HepG2 (cell line): ENCODE data around the gene EPS8. TPM values are rescaled to one million over a fixed set of nuclear protein-coding genes. Genes with fewer than 3 reads are reported as not detected.

Source experiments
- ATAC-seq: fragments of 200-7000 bp; cut with Tn5 transposase; 3 replicates; pipeline ENCODE4 v1.9.1; 2020; ENCODE audit warnings: mild to moderate bottlenecking, moderate library complexity
- BruUV-seq: library from RNA; stranded (reverse); fragments of 400-500 nt; replicated peaks from 2 replicates; lab custom pipeline; 2021; lab: Mats Ljungman, UMichigan
- CTCF ChIA-PET: fragments of 300-600 bp; formaldehyde crosslinking; extraction: SDS; loops from one replicate; lab custom pipeline; 2021; ENCODE audit warnings: low total read pairs, inconsistent platforms, low intra/inter-chr PET ratio; lab: Yijun Ruan, JAX
- POLR2A ChIA-PET: fragments of 350-600 bp; sonication (Branson Sonifier 250); formaldehyde crosslinking; loops from one replicate; lab custom pipeline; 2020; ENCODE audit warnings: antibody characterized with exemption, inconsistent platforms; lab: Yijun Ruan, JAX
- DNase-seq: peaks from one replicate; pipeline ENCODE4 v3.0.0-alpha.2; 2015; ENCODE audit warnings: low spot score
- FAIRE-seq: peaks from 3 replicates; lab custom pipeline; 2011; peaks lifted over from hg19 to GRCh38; lab: Jason Lieb, UNC
- H2AFZ ChIP-seq: one replicate; pipeline ENCODE4 v1.6.1; 2011; ENCODE audit warnings: low read length, inconsistent platforms
- H3K27ac ChIP-seq: fragments of 300-600 bp; 3 replicates; pipeline ENCODE4 v1.8.0; 2011; ENCODE audit warnings: mixed run types, mild to moderate bottlenecking, mixed read lengths, low read length, inconsistent platforms; ENCODE audit not compliant: insufficient read depth; ENCODE audit errors: extremely low read length
- H3K27me3 ChIP-seq, 2 experiments: fragments of 200-600 bp in 1 of 2; 2 replicates in 1 of 2; 3 replicates in 1 of 2; pipeline versions ENCODE4 v1.6.0 to v1.8.0; 2011; ENCODE audit warnings: low read length in 2 of 2, mild to moderate bottlenecking in 2 of 2, moderate library complexity in 2 of 2, inconsistent platforms in 1 of 2; ENCODE audit not compliant: insufficient read depth in 2 of 2, control insufficient read depth in 1 of 2
- H3K36me3 ChIP-seq, 2 experiments: fragments of 200-600 bp in 1 of 2; replicated peaks in 1 of 2; 2 replicates in 1 of 2; 3 replicates in 1 of 2; pipeline versions ENCODE4 v1.5.1 to v1.8.0; 2011; ENCODE audit warnings: low read length in 2 of 2, inconsistent platforms in 1 of 2; ENCODE audit not compliant: insufficient read depth in 2 of 2, control insufficient read depth in 1 of 2
- H3K4me1 ChIP-seq: 2 replicates; pipeline ENCODE4 v1.5.1; 2012; ENCODE audit warnings: low read length, inconsistent platforms; ENCODE audit not compliant: insufficient read depth
- H3K4me2 ChIP-seq: 2 replicates; pipeline ENCODE4 v1.6.0; 2011; ENCODE audit warnings: low read depth, low read length, inconsistent platforms
- H3K4me3 ChIP-seq, 3 experiments: fragments of 200-600 bp in 1 of 3; sonication (generic), shearing (Covaris generic) in 1 of 3; replicated peaks in 1 of 3; 2 replicates each; pipeline ENCODE4 v1.5.1; 2011 to 2016; ENCODE audit warnings: low read length in 3 of 3, inconsistent platforms in 2 of 3, low read depth in 2 of 3, mild to moderate bottlenecking in 2 of 3, control low read depth in 1 of 3, mixed read lengths in 1 of 3; ENCODE audit not compliant: insufficient read depth in 1 of 3
- H3K79me2 ChIP-seq: one replicate; pipeline ENCODE4 v1.6.1; 2011; ENCODE audit warnings: low read length, inconsistent platforms; ENCODE audit not compliant: insufficient read depth
- H3K9ac ChIP-seq: 2 replicates; pipeline ENCODE4 v1.6.0; 2011; ENCODE audit warnings: mild to moderate bottlenecking, low read depth, low read length, inconsistent platforms; ENCODE audit not compliant: insufficient read depth
- H3K9me3 ChIP-seq: 2 replicates; pipeline ENCODE4 v1.5.1; 2012; ENCODE audit warnings: mild to moderate bottlenecking, low read length
- H4K20me1 ChIP-seq: 2 replicates; pipeline ENCODE4 v1.6.0; 2011; ENCODE audit warnings: inconsistent platforms, mild to moderate bottlenecking, low read length, moderate library complexity; ENCODE audit not compliant: insufficient read depth
- ELF1 ChIP-seq: sonication (generic); formaldehyde crosslinking; IDR thresholded peaks from 2 replicates; pipeline ENCODE4 v1.4.0; 2020; ENCODE audit warnings: missing genetic modification reagents
- MYNN ChIP-seq: sonication (generic); formaldehyde crosslinking; IDR thresholded peaks from 2 replicates; pipeline ENCODE4 v1.4.0; 2020; ENCODE audit warnings: mild to moderate bottlenecking, low read depth, missing genetic modification reagents
- NBN ChIP-seq: fragments of 450-650 bp; conservative IDR thresholded peaks from 2 replicates; pipeline ENCODE4 v1.6.1; 2017
- NFE2 ChIP-seq: sonication (generic); formaldehyde crosslinking; IDR thresholded peaks from 2 replicates; pipeline ENCODE4 v1.4.0; 2020; ENCODE audit warnings: missing genetic modification reagents
- ONECUT2 ChIP-seq: sonication (generic); formaldehyde crosslinking; IDR thresholded peaks from 2 replicates; pipeline ENCODE4 v1.4.0; 2020; ENCODE audit warnings: missing genetic modification reagents
- RARG ChIP-seq: sonication (generic); formaldehyde crosslinking; IDR thresholded peaks from 2 replicates; pipeline ENCODE4 v1.4.0; 2020; ENCODE audit warnings: low read depth, mild to moderate bottlenecking, missing genetic modification reagents
- TOE1 ChIP-seq: sonication (generic); formaldehyde crosslinking; IDR thresholded peaks from 2 replicates; pipeline ENCODE4 v1.4.0; 2020; ENCODE audit warnings: mild to moderate bottlenecking, missing genetic modification reagents
- U2AF1 ChIP-seq: fragments of 200-400 bp; formaldehyde crosslinking; optimal IDR thresholded peaks from 2 replicates; pipeline ENCODE3; 2017; ENCODE audit warnings: mild to moderate bottlenecking, low read depth, low read length
- ZNF205 ChIP-seq: IDR thresholded peaks from 2 replicates; pipeline ENCODE4 v1.6.1; 2018; ENCODE audit warnings: missing biosample characterization, missing genetic modification reagents
- ZNF251 ChIP-seq: sonication (generic); formaldehyde crosslinking; IDR thresholded peaks from 2 replicates; pipeline ENCODE4 v1.9.0; 2021; ENCODE audit warnings: mild to moderate bottlenecking, missing genetic modification reagents
- ZNF615 ChIP-seq: sonication (generic); formaldehyde crosslinking; IDR thresholded peaks from 2 replicates; pipeline ENCODE4 v1.5.0; 2020; ENCODE audit warnings: mild to moderate bottlenecking, missing genetic modification reagents, borderline replicate concordance
- ZNF678 ChIP-seq: sonication (generic); formaldehyde crosslinking; IDR thresholded peaks from 2 replicates; pipeline ENCODE4 v1.4.0; 2020; ENCODE audit warnings: mild to moderate bottlenecking, missing genetic modification reagents
- ZNF724P ChIP-seq: sonication (generic); formaldehyde crosslinking; IDR thresholded peaks from 2 replicates; pipeline ENCODE4 v1.8.0; 2022; ENCODE audit warnings: missing genetic modification reagents, borderline replicate concordance
- WGBS: methylation state at CpG from one replicate; pipeline ENCODE4 v1.1.6; 2017; ENCODE audit warnings: low lambda C conversion rate; 5-methylcytosine and 5-hydroxymethylcytosine counted together
- in situ Hi-C: cut with HindIII; loops from 2 replicates; pipeline ENCODE4 v1.10.0; 2017; ENCODE audit warnings: low pct_unique_long_range_greater_than_20kb; ENCODE audit not compliant: extremely low pct_ligation_motif_present
- intact Hi-C: fragments of 100-400 bp; cut with micrococcal nuclease; formaldehyde crosslinking; loops from one replicate; pipeline ENCODE4 v1.10.0; 2022; ENCODE audit not compliant: unreplicated experiment
- polyA plus RNA-seq, 8 experiments: library from polyadenylated mRNA; depleted of rRNA in 3 of 8; stranded (reverse) in 7 of 8; unstranded in 1 of 8; fragments of >200 nt; fragmentation: Illumina TruSeq in 4 of 8; extraction: Trizol in 4 of 8; gene quantifications; 2 replicates each; pipeline versions ENCODE4 v1.2.1 to v1.2.3, GENCODE V29; 2011 to 2016; ENCODE audit warnings: low read depth in 4 of 8, missing spikeins in 1 of 8, mixed read lengths in 1 of 8; ENCODE audit not compliant: insufficient read depth in 1 of 8
- total RNA-seq, 5 experiments: library from RNA; depleted of rRNA; stranded (reverse); fragments of >200 nt; fragmentation: Illumina TruSeq; extraction: Trizol; gene quantifications; 2 replicates each; pipeline ENCODE4 v1.2.3, GENCODE V29; 2016; ENCODE audit warnings: low read depth in 1 of 5
- TF ChIP-seq, protein P1 (sequence below): sonication (generic); formaldehyde crosslinking; IDR thresholded peaks from 2 replicates; pipeline ENCODE4 v1.4.0; 2020; ENCODE audit warnings: missing genetic modification reagents
- TF ChIP-seq, protein P2 (sequence below): sonication (generic); formaldehyde crosslinking; IDR thresholded peaks from 2 replicates; pipeline ENCODE4 v1.5.0; 2020; ENCODE audit warnings: mild to moderate bottlenecking, missing genetic modification reagents, borderline replicate concordance
- TF ChIP-seq, protein P3 (sequence below): sonication (generic); formaldehyde crosslinking; IDR thresholded peaks from 2 replicates; pipeline ENCODE4 v1.5.0; 2020; ENCODE audit warnings: missing genetic modification reagents

The EPS8 gene
- total and polyA plus RNA-seq, 2 of the 13 experiments (the other 11 are each of a cell fraction or from before 2014, with no cell fraction given), result 37.1 to 43.4 TPM

DNA sequence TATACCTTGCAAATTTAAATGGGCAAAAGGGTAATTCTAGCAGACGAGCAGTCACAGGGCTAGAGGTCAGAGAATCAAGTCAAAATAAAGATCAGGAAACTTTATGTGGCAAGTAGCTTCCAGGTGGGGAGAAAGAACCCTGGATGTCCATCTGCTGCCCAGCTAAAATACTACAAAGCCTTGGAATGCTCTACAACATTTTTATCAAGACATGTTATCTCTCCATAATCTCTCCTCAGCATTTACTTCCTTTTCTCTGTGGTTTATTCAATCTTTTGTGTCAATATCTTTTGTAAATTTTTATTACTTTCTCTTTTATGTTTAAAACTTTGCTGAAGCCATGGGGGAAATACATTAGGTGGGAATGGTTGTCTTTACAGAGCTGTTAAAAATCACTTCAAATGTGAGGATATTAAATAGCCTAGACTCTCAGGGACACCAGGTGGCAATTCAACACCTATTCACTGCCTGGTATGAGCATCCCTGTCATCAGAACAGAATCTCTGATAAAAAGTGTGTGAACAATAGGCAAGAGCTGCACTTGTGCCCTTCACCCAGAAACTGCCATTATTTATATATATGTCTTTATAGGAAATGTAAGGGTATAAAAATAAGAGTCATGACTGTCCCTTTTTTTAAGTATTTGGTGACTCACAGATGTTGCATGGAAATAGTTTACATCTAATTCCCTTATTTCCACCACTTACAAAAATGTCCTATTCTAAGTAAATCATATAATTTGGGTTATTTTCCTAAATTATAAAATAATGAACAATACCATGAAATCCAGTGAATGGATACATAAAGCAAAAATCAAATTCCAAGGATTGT, 152.9 kb downstream of the EPS8 start:
- H3K79me2 ChIP-seq, result no peaks in the 10 kb centered on the region
- peaks cover 8 to 21% of the 10 kb centered on the region in 2 experiments for H3K36me3 ChIP-seq
- CTCF ChIA-PET, result no interaction called here
- BruUV-seq, result no TSS peak
- POLR2A ChIA-PET, result no interaction called here
- intact Hi-C loops (no loop called here), in situ Hi-C loops (no loop called here)
- H3K4me3 ChIP-seq, result no peak overlapping the region
- H3K9ac ChIP-seq, result no peak overlapping the region
- FAIRE-seq, result no peak
- no peak overlapping the region for H2AFZ ChIP-seq
- no peaks in the 10 kb centered on the region for H3K9me3 ChIP-seq
- DNase-seq, result no peak
- H3K4me1 ChIP-seq, result peaks cover 16% of the 10 kb centered on the region
- H4K20me1 ChIP-seq, result no peaks in the 10 kb centered on the region
- no peaks in the 10 kb centered on the region for H3K27me3 ChIP-seq
- whole genome bisulfite sequencing, result 95% methylated on average over 1 of the region's 1 CpG
- H3K4me2 ChIP-seq, result no peak overlapping the region
- H3K27ac ChIP-seq, result no peak overlapping the region
- no peak for ATAC-seq
- TF ChIP-seq ZNF615 (CRISPR knock-in tag) (no peak), ZNF205 (CRISPR knock-in tag) (no peak), ZNF678 (no peak), U2AF1 (no peak), ZNF724P (no peak), ZNF251 (CRISPR knock-in tag) (no peak), TOE1 (CRISPR knock-in tag) (no peak), RARG (no peak), NFE2 (CRISPR knock-in tag) (no peak), NBN (no peak), ONECUT2 (CRISPR knock-in tag) (no peak), MYNN (CRISPR knock-in tag) (no peak), ELF1 (no peak)
- TF ChIP-seq, protein P1, sequence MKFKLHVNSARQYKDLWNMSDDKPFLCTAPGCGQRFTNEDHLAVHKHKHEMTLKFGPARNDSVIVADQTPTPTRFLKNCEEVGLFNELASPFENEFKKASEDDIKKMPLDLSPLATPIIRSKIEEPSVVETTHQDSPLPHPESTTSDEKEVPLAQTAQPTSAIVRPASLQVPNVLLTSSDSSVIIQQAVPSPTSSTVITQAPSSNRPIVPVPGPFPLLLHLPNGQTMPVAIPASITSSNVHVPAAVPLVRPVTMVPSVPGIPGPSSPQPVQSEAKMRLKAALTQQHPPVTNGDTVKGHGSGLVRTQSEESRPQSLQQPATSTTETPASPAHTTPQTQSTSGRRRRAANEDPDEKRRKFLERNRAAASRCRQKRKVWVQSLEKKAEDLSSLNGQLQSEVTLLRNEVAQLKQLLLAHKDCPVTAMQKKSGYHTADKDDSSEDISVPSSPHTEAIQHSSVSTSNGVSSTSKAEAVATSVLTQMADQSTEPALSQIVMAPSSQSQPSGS (CRISPR knock-in tag), result no peak
- TF ChIP-seq, protein P2, sequence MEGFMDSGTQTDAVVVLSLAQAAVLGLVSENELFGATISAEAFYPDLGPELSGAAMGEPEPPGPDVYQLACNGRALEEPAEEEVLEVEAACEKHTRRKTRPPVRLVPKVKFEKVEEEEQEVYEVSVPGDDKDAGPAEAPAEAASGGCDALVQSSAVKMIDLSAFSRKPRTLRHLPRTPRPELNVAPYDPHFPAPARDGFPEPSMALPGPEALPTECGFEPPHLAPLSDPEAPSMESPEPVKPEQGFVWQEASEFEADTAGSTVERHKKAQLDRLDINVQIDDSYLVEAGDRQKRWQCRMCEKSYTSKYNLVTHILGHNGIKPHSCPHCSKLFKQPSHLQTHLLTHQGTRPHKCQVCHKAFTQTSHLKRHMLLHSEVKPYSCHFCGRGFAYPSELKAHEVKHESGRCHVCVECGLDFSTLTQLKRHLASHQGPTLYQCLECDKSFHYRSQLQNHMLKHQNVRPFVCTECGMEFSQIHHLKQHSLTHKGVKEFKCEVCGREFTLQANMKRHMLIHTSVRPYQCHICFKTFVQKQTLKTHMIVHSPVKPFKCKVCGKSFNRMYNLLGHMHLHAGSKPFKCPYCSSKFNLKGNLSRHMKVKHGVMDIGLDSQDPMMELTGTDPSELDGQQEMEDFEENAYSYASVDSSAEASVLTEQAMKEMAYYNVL (CRISPR knock-in tag), result no peak
- TF ChIP-seq, protein P3, sequence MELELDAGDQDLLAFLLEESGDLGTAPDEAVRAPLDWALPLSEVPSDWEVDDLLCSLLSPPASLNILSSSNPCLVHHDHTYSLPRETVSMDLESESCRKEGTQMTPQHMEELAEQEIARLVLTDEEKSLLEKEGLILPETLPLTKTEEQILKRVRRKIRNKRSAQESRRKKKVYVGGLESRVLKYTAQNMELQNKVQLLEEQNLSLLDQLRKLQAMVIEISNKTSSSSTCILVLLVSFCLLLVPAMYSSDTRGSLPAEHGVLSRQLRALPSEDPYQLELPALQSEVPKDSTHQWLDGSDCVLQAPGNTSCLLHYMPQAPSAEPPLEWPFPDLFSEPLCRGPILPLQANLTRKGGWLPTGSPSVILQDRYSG (CRISPR knock-in tag), result no peak
